Measurements from ENCODE around the gene PYGO2.

The PYGO2 gene

DNA sequence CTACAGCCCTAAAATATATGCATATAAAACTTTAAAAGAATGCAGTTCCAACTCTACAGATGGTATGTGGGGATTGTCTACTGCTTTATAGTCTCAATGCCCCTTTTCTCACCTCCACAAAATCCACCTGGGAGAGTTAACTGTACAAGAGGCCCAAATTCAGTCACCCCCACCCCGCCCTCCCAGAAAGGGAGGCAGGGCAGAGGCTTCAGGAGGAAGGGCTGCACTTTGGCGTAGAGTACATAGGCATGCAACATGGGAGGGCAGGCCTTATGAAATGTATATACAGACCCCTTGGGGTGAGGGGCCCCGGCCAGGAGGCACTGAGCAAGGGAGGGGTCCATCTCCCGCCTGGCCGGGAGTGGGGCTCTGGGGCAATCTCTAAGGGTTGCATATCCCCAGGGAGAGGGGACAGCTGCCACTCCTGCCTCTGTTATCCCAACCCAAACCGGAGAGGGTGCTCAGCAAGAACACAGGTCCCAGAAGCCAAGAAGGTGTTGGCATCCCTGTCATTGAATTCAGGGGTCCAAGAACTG is 1.3 kb upstream of the PYGO2 start:
- TF ChIP-seq, protein P1, sequence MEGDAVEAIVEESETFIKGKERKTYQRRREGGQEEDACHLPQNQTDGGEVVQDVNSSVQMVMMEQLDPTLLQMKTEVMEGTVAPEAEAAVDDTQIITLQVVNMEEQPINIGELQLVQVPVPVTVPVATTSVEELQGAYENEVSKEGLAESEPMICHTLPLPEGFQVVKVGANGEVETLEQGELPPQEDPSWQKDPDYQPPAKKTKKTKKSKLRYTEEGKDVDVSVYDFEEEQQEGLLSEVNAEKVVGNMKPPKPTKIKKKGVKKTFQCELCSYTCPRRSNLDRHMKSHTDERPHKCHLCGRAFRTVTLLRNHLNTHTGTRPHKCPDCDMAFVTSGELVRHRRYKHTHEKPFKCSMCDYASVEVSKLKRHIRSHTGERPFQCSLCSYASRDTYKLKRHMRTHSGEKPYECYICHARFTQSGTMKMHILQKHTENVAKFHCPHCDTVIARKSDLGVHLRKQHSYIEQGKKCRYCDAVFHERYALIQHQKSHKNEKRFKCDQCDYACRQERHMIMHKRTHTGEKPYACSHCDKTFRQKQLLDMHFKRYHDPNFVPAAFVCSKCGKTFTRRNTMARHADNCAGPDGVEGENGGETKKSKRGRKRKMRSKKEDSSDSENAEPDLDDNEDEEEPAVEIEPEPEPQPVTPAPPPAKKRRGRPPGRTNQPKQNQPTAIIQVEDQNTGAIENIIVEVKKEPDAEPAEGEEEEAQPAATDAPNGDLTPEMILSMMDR (IDR thresholded peaks at IDR 0.05; ENCODE audit: control insufficient read depth, extremely low read depth, insufficient read depth), result no peak
- no peak for DNase-seq (ENCODE audit: low read depth)
- H3K4me3 ChIP-seq (ENCODE audit: low read depth, low read length), result peak overlapping the region; percentile 67

DNA sequence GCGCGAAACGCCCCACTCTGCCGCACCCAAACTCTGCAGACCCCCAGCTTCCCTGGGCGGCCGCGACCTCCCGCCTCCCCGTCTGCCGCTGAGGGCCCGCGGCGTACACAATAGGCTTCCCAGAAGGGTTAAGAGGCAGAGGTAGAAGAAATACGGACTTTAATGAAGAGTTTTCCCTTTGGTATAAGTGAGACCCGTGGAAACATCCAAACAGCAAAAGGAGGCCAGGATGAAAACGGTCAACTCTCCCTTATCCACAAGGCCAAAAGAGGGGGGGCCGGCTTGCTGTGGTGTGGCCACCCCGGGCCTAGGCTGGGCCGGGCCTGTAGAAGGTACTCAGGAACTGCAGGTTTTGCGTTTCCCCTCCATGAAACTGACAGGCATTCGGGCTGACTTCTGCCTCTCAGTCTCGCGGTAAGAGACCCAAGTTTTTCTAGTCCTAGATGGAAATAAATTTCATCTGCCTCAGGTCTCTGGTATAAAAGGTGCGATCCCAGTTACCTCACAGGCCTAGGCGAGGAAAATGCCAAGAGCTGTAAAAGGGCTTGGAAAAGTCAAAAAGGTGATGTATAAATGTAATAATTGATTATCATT is 671 bp upstream of the PYGO2 start:
- DNase-seq (ENCODE audit: low read depth), result no peak
- H3K4me3 ChIP-seq (ENCODE audit: low read depth, low read length), result peak overlapping the region; percentile 67
- TF ChIP-seq, protein P1 (IDR thresholded peaks at IDR 0.05; ENCODE audit: control insufficient read depth, extremely low read depth, insufficient read depth), result no peak

DNA sequence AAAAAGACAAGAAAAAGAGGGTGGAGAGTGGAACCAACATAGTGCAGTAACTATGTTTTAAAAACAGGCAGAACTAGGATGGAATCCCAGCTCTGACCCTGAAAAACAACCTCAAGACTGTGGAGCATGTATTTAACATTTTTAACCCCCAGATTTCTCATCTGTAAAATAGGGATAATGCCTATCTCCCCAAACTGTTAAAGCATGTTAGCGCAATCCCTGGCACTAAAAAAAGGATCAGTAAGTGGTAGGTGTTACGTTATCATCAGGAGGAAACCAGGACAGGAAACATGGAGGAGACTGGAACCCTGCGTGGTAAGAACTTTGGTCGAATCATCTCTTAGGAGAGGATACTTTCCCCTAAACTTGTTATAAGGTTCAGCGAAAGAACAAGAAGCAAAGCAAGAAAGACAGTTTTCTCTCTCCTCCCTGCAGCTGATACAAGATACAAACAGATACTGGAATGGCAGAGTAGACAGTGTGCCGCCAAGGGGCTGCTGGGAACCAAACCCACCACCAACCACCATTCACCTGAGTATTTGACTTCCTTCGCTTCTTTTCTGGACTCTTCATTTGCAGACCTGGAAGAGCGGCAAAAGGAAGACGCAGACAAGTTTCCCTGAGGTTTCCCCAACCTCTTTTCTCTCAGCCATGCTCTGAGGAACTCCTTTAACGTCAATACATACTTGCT is 991 bp downstream of the PYGO2 start:
- peak overlapping the region; percentile 67 for H3K4me3 ChIP-seq (ENCODE audit: low read depth, low read length)
- TF ChIP-seq, protein P1 (IDR thresholded peaks at IDR 0.05; ENCODE audit: control insufficient read depth, extremely low read depth, insufficient read depth), result no peak
- DNase-seq (ENCODE audit: low read depth), result no peak

DNA sequence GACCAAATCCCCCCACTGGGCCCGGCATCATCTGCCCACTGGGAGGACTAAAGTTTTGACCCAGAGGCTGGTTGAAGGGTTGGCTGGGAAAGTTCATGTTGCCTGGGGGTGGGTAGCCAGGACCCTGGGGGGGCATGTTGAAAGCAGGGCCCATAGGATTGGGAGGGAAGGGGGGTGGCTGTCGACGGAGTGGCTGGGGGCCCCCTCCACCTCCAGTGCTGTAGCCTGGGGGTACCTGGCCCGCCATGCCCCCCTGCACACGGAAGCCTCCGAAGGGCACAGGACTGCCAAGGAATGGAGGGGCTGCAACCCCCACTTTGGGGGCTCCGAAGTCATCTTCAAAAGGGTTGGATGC is 2.2 kb downstream of the PYGO2 start:
- no peak for DNase-seq (ENCODE audit: low read depth)
- no peak overlapping the region for H3K4me3 ChIP-seq (ENCODE audit: low read depth, low read length)
- TF ChIP-seq, protein P1 (IDR thresholded peaks at IDR 0.05; ENCODE audit: control insufficient read depth, extremely low read depth, insufficient read depth), result no peak

DNA sequence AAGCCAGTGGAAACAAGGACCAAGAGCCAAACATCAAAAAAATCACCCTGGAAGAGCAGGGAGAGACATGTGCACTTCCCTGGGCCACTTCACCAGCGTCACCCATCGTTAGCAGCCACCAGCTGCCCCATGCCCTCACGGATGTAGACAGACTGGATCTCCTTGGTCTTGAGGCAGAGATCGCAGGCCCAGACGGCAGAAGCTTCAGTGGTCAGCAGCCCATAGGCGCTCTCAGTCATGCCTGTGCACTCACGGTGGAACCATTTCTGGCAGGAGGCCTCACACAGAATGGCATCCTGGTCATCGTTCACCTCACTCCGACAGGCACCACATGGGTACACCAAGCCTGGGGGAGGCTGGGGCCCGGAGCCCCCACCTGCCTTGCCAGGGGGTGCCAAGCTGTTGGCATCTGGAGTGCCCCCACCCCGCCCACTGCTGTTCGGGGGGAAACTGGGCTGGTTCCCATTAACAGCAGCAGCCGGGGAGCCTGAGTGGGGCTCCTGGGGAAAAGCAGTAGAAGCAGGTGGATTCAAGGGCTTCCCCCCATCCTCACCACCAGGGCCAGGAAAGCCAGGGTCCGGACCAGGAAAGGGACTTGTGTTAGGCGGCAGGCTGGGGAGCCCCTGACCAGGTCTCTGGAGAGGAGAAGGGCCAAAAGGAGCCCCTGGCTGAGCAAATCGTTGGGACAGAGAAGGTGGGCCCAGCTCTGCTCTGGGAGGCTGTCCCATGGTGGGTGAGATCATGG is 2.7 kb downstream of the PYGO2 start:
- TF ChIP-seq, protein P1 (IDR thresholded peaks at IDR 0.05; ENCODE audit: control insufficient read depth, extremely low read depth, insufficient read depth), result no peak
- DNase-seq (ENCODE audit: low read depth), result no peak
- no peak overlapping the region for H3K4me3 ChIP-seq (ENCODE audit: low read depth, low read length)

DNA sequence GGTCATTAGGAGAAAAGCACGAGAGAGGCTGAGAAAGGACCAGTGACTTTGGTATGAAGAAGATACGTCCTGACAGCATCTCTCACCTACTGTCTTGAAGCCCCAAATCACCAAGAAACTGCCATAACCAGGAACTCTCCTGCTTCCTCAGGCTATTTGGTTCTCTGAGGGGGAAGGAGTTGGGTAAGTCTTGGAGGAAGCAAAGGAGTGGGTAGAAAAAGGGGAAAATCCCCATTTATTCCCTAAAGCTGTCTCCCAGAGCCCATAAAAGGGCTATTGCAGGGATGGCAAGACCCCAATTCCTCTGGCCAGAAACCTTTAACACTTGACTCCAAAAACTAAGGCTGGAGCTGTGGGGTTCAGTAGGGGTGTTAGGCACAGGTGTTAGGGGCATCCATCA is 3.5 kb downstream of the PYGO2 start:
- TF ChIP-seq, protein P1 (IDR thresholded peaks at IDR 0.05; ENCODE audit: control insufficient read depth, extremely low read depth, insufficient read depth), result no peak
- no peak overlapping the region for H3K4me3 ChIP-seq (ENCODE audit: low read depth, low read length)
- DNase-seq (ENCODE audit: low read depth), result no peak

Data from LNCaP clone FGC (cell line).